HepG2 (cell line): ENCODE results near the gene P4HB. TPM values are rescaled to one million over a fixed set of nuclear protein-coding genes. Genes with fewer than 3 reads are reported as not detected.

Experiments
- ARNT2 ChIP-seq: sonication (generic); formaldehyde crosslinking; IDR thresholded peaks from 2 replicates; pipeline ENCODE4 v1.8.0; 2022; ENCODE audit warnings: mild to moderate bottlenecking, low read depth, missing genetic modification reagents, moderate library complexity
- FOXK1 ChIP-seq: sonication (generic); formaldehyde crosslinking; IDR thresholded peaks from 2 replicates; pipeline ENCODE4 v1.4.0; 2020; ENCODE audit warnings: low read depth, missing genetic modification reagents, borderline replicate concordance
- KDM3A ChIP-seq: IDR thresholded peaks from 2 replicates; pipeline ENCODE4 v1.6.1; 2018; ENCODE audit warnings: low read depth, missing compliant biosample characterization
- NCOR1 ChIP-seq: fragments of 200-600 bp; sonication (generic); IDR thresholded peaks from 2 replicates; pipeline ENCODE4 v1.7.0; 2017; ENCODE audit warnings: antibody characterized with exemption, low read length, borderline replicate concordance
- PCBP1 ChIP-seq: fragments of 200-400 bp; formaldehyde crosslinking; IDR thresholded peaks from 2 replicates; pipeline ENCODE4 v1.6.1; 2017; ENCODE audit warnings: mild to moderate bottlenecking, low read depth, low read length, borderline replicate concordance
- RBAK ChIP-seq: sonication (generic); formaldehyde crosslinking; IDR thresholded peaks from 2 replicates; pipeline ENCODE4 v1.5.1; 2020; ENCODE audit warnings: mild to moderate bottlenecking, missing genetic modification reagents
- RXRB ChIP-seq: IDR thresholded peaks from 2 replicates; pipeline ENCODE4 v1.6.1; 2016; ENCODE audit warnings: borderline replicate concordance, missing genetic modification reagents, missing compliant biosample characterization
- SAP130 ChIP-seq: IDR thresholded peaks from 2 replicates; pipeline ENCODE4 v1.6.1; 2016; ENCODE audit warnings: low read depth
- ZNF557 ChIP-seq: sonication (generic); formaldehyde crosslinking; IDR thresholded peaks from 2 replicates; pipeline ENCODE4 v1.4.0; 2020; ENCODE audit warnings: missing genetic modification reagents
- ZZZ3 ChIP-seq: sonication (generic); formaldehyde crosslinking; IDR thresholded peaks from 2 replicates; pipeline ENCODE4 v1.4.0; 2020; ENCODE audit warnings: missing genetic modification reagents, mild to moderate bottlenecking, borderline replicate concordance
- polyA plus RNA-seq, 8 experiments: library from polyadenylated mRNA; depleted of rRNA in 3 of 8; stranded (reverse) in 7 of 8; unstranded in 1 of 8; fragments of >200 nt; fragmentation: Illumina TruSeq in 4 of 8; extraction: Trizol in 4 of 8; gene quantifications; 2 replicates each; pipeline versions ENCODE4 v1.2.1 to v1.2.3, GENCODE V29; 2011 to 2016; ENCODE audit warnings: low read depth in 4 of 8, missing spikeins in 1 of 8, mixed read lengths in 1 of 8; ENCODE audit not compliant: insufficient read depth in 1 of 8
- total RNA-seq, 5 experiments: library from RNA; depleted of rRNA; stranded (reverse); fragments of >200 nt; fragmentation: Illumina TruSeq; extraction: Trizol; gene quantifications; 2 replicates each; pipeline ENCODE4 v1.2.3, GENCODE V29; 2016; ENCODE audit warnings: low read depth in 1 of 5
- TF ChIP-seq, protein P1 (sequence below): sonication (generic); formaldehyde crosslinking; IDR thresholded peaks from 2 replicates; pipeline ENCODE4 v1.4.0; 2020; ENCODE audit warnings: missing genetic modification reagents
- TF ChIP-seq, protein P2 (sequence below): sonication (generic); formaldehyde crosslinking; IDR thresholded peaks from 2 replicates; pipeline ENCODE4 v1.4.0; 2020; ENCODE audit warnings: missing genetic modification reagents, borderline replicate concordance
- TF ChIP-seq, protein P3 (sequence below): IDR thresholded peaks from 2 replicates; pipeline ENCODE4 v1.6.1; 2016; ENCODE audit warnings: low read depth
- TF ChIP-seq, protein P4 (sequence below): sonication (generic); formaldehyde crosslinking; IDR thresholded peaks from 2 replicates; pipeline ENCODE4 v1.4.0; 2020; ENCODE audit warnings: missing genetic modification reagents, low read depth, mild to moderate bottlenecking, borderline replicate concordance
- TF ChIP-seq, protein P5 (sequence below): IDR thresholded peaks from 2 replicates; pipeline ENCODE4 v1.6.1; 2016; ENCODE audit warnings: mild to moderate bottlenecking
- TF ChIP-seq, protein P6 (sequence below): sonication (generic); formaldehyde crosslinking; IDR thresholded peaks from 2 replicates; pipeline ENCODE4 v1.8.1; 2023; ENCODE audit warnings: missing genetic modification reagents, mild to moderate bottlenecking, borderline replicate concordance
- TF ChIP-seq, protein P7 (sequence below): sonication (generic); formaldehyde crosslinking; IDR thresholded peaks from 2 replicates; pipeline ENCODE4 v1.5.0; 2020; ENCODE audit warnings: missing genetic modification reagents

Gene P4HB
- total and polyA plus RNA-seq, 2 of the 13 experiments (the other 11 are each of a cell fraction or from before 2014, with no cell fraction given) = 185 to 782 TPM

DNA sequence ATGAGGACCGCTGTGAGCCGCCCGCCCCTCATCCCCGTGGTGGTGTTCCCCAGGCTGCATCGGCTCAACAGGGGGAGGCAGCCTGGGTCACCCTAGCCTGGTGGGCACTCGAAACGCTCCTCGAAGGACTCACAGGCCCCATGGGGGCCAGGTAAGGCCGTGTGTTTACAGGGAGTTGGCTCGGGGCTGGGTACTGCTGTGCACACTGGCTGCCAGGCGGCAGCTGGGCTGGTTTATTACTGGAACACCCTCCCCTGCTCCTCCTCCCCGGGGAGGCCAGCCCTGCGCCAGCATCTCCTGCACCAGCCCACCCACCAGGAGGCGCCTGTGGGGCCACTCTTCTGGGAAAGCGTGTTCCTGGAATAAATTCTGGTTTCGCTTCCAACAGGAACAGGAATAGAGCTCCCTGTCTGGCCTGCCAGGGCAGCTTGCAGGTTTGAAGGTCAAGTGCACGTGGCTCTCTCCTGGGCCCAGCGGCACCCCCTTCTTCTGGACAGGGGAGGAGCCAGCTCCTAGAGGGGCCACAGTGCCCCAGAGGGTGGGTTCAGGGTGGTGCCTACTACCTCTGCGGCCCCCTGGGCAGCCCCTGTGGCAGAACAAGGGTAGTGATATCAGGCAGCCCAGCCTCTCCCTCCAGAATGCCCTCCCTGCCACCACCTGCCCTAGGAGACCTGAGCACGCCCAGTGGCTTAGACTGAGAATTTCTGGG, 38.6 kb downstream of the P4HB start (continued):
- TF ChIP-seq, protein P1, sequence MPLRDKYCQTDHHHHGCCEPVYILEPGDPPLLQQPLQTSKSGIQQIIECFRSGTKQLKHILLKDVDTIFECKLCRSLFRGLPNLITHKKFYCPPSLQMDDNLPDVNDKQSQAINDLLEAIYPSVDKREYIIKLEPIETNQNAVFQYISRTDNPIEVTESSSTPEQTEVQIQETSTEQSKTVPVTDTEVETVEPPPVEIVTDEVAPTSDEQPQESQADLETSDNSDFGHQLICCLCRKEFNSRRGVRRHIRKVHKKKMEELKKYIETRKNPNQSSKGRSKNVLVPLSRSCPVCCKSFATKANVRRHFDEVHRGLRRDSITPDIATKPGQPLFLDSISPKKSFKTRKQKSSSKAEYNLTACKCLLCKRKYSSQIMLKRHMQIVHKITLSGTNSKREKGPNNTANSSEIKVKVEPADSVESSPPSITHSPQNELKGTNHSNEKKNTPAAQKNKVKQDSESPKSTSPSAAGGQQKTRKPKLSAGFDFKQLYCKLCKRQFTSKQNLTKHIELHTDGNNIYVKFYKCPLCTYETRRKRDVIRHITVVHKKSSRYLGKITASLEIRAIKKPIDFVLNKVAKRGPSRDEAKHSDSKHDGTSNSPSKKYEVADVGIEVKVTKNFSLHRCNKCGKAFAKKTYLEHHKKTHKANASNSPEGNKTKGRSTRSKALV (CRISPR knock-in tag) = peak; percentile 69; the same call in 1 of the 2 replicates
- TF ChIP-seq KDM3A (CRISPR knock-in tag) (peak; percentile 73; the same call in 1 of the 2 replicates), RBAK (CRISPR knock-in tag) (no peak), SAP130 (CRISPR knock-in tag) (peak; percentile 78), RXRB (CRISPR knock-in tag) (peak; percentile 79), NCOR1 (no peak; the same call in 1 of the 2 replicates), FOXK1 (CRISPR knock-in tag) (peak; percentile 64; the same call in 1 of the 2 replicates), ARNT2 (CRISPR knock-in tag) (0 out of 2 replicates have a peak, but pooled peaks have one; percentile 61), PCBP1 (peak; percentile 76), ZNF557 (CRISPR knock-in tag) (no peak), ZZZ3 (no peak)
- TF ChIP-seq, protein P2, sequence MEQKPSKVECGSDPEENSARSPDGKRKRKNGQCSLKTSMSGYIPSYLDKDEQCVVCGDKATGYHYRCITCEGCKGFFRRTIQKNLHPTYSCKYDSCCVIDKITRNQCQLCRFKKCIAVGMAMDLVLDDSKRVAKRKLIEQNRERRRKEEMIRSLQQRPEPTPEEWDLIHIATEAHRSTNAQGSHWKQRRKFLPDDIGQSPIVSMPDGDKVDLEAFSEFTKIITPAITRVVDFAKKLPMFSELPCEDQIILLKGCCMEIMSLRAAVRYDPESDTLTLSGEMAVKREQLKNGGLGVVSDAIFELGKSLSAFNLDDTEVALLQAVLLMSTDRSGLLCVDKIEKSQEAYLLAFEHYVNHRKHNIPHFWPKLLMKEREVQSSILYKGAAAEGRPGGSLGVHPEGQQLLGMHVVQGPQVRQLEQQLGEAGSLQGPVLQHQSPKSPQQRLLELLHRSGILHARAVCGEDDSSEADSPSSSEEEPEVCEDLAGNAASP = 0 out of 2 replicates have a peak, but pooled peaks have one; percentile 50
- TF ChIP-seq, protein P3, sequence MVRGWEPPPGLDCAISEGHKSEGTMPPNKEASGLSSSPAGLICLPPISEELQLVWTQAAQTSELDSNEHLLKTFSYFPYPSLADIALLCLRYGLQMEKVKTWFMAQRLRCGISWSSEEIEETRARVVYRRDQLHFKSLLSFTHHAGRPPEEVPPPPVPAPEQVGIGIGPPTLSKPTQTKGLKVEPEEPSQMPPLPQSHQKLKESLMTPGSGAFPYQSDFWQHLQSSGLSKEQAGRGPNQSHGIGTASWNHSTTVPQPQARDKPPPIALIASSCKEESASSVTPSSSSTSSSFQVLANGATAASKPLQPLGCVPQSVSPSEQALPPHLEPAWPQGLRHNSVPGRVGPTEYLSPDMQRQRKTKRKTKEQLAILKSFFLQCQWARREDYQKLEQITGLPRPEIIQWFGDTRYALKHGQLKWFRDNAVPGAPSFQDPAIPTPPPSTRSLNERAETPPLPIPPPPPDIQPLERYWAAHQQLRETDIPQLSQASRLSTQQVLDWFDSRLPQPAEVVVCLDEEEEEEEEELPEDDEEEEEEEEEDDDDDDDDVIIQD (CRISPR knock-in tag) = no peak
- TF ChIP-seq, protein P4, sequence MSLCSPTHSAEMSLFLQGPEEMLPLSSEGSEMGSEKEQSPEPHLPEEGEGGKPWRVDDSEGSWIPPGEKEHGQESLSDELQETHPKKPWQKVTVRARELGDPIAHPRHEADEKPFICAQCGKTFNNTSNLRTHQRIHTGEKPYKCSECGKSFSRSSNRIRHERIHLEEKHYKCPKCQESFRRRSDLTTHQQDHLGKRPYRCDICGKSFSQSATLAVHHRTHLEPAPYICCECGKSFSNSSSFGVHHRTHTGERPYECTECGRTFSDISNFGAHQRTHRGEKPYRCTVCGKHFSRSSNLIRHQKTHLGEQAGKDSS (CRISPR knock-in tag) = peak; percentile 15; the same call in 1 of the 2 replicates
- TF ChIP-seq, protein P5, sequence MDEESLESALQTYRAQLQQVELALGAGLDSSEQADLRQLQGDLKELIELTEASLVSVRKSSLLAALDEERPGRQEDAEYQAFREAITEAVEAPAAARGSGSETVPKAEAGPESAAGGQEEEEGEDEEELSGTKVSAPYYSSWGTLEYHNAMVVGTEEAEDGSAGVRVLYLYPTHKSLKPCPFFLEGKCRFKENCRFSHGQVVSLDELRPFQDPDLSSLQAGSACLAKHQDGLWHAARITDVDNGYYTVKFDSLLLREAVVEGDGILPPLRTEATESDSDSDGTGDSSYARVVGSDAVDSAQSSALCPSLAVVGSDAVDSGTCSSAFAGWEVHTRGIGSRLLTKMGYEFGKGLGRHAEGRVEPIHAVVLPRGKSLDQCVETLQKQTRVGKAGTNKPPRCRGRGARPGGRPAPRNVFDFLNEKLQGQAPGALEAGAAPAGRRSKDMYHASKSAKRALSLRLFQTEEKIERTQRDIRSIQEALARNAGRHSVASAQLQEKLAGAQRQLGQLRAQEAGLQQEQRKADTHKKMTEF = peak; percentile 79; the same call in 1 of the 2 replicates
- TF ChIP-seq, protein P6, sequence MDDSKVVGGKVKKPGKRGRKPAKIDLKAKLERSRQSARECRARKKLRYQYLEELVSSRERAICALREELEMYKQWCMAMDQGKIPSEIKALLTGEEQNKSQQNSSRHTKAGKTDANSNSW (CRISPR knock-in tag) = 0 out of 2 replicates have a peak, but pooled peaks have one; percentile 51
- TF ChIP-seq, protein P7, sequence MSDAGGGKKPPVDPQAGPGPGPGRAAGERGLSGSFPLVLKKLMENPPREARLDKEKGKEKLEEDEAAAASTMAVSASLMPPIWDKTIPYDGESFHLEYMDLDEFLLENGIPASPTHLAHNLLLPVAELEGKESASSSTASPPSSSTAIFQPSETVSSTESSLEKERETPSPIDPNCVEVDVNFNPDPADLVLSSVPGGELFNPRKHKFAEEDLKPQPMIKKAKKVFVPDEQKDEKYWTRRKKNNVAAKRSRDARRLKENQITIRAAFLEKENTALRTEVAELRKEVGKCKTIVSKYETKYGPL (CRISPR knock-in tag) = no peak
